DMS53 treated with DMSO at 0.1 percent for 48 hours (cell line): ENCODE measurements around the gene ANXA2.

ENCODE experiments used
- DNase-seq: peaks from one replicate; lab custom pipeline; 2025; ENCODE audit not compliant: unreplicated experiment; lab: John Stamatoyannopoulos, UW

ANXA2 gene

DNA sequence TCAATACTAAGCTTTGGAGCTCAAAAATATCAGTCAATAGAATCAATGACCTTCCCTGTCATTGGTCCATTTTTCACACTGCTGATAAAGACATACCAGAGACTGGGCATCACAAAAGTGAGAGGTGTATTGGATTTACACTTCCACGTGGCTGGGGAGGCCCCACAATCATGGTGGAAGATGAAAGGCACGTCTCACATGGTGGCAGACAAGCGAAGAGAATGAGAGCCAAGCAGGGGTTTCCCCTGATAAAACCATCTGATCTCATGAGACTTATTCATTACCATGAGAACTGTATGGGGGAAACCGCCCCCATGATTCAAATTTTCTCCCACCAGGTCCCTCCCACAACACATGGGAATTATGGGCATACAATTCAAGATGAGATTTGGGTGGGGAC lies 81.9 kb downstream of the ANXA2 start:
- no peak for DNase-seq

DNA sequence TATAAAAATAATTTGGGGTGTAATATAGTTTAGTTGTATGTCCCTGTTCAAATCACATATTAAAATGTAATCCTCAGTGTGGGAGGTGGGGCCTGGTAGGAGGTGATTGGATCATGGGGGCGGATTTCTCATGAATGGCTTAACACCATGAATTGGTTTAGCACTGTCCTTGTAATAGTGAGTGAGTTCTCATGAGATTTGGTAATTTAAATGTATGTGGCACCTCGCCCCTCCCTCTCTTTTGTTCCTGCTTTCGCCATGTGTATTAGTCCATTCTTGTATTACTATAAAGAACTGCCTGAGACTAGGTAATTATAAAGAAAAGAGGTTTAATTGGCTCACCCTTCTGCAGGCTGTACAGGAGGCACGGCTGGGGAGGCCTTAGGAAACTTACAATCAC lies 83.9 kb downstream of the ANXA2 start:
- DNase-seq, result no peak

DNA sequence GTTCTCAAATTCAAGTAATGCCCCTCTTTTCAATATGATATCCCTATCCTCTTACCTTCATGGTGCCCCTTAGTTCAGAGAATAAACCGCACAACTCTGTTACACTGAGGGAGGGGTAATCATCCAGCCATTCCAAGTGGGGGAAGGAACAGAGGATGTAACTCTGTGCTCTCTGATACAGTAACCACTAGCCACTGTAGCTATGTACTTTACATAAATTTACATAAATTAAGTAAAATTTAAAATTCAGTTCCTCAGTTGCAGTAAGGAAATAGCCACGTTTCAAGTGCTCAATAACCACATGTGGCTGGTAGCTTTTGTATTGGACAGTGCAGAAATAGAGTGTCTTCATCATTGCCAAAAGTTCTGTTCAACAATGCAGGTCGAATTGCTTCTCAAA lies 90.8 kb downstream of the ANXA2 start:
- DNase-seq, result no peak

DNA sequence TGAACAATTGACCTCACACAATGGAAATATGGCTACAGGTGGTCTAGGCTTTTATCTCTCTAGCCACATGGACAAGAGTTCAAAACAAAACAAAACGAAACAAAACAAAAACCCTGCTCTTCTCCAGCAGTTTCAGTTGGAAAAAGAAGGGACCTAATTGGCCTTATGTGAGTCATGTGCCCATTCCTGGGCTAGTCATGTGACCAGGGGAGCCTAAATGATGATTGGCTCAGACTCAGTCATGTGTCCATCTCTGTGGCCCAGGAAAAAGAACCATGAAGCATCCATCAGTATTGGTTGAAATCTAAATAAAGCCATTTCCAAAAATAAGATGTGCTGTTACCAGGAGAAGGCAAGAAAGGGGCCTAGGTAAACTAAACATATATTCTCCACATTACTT lies 96.8 kb downstream of the ANXA2 start:
- no peak for DNase-seq

DNA sequence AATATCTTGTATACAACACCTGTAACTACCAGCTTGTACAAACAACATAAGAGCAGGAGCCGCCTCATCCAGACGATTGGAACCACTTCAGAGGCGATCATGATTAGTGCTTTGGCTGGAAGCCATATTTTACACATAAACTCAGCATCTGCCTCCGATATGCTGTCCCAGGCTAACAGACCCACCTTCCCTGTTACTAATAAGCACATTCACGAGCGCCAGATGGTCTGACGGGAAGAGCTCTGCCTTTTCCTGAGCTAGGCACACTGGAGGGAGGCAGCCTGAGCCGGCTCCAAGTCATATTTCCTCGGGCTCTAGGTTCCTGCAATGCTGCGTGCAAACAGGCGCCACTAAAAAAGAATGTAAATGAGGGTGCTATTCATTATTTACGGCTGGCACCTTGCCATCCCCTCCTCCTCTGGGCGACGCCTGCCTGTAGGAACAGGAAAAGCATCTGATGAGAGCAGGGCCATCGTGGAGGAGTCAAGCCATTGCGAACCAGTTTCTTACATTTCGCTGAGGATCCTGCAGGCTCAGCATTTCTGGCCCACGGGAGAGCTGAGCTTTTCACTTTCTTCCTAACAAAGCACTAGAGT lies 98.2 kb downstream of the ANXA2 start:
- DNase-seq, result peak; percentile 92
